IMR-90 (cell line): ENCODE measurements around the gene TMEM245. TPM values are rescaled to one million over a fixed set of nuclear protein-coding genes. Genes with fewer than 3 reads are reported as not detected.

Experiments used
- ATAC-seq: fragments of 200-7000 bp; cut with Tn5 transposase; 2 replicates; pipeline ENCODE4 v1.9.1; 2020; ENCODE audit warnings: low read depth, mild to moderate bottlenecking, moderate library complexity
- BruUV-seq: library from RNA; stranded (reverse); fragments of 400-500 nt; replicated peaks from 2 replicates; lab custom pipeline; 2021; lab: Mats Ljungman, UMichigan
- CTCF ChIA-PET: fragments of 300-600 bp; formaldehyde crosslinking; extraction: SDS; loops from one replicate; lab custom pipeline; 2021; ENCODE audit warnings: antibody characterized with exemption; lab: Yijun Ruan, JAX
- POLR2A ChIA-PET: fragments of 300-600 bp; sonication (Branson Sonifier 250); formaldehyde crosslinking; loops from one replicate; lab custom pipeline; 2022; ENCODE audit warnings: antibody characterized with exemption; ENCODE audit not compliant: unreplicated experiment; lab: Charles Lee
- DNase-seq: peaks from one replicate; pipeline ENCODE4 v3.0.0; 2013
- H2AFZ ChIP-seq: replicated peaks from 2 replicates; pipeline ENCODE3; 2013; ENCODE audit warnings: low read length, mild to moderate bottlenecking; ENCODE audit not compliant: poor library complexity
- H2AK5ac ChIP-seq: 2 replicates; pipeline ENCODE4 v1.6.1; 2013; ENCODE audit warnings: low read depth, low read length, inconsistent platforms
- H2AK9ac ChIP-seq: replicated peaks from 2 replicates; pipeline ENCODE3; 2013; ENCODE audit warnings: mild to moderate bottlenecking, low read depth, low read length, moderate library complexity; ENCODE audit not compliant: poor library complexity
- H2BK120ac ChIP-seq: 2 replicates; pipeline ENCODE4 v1.6.1; 2013; ENCODE audit warnings: low read depth, low read length, inconsistent platforms
- H2BK15ac ChIP-seq: 3 replicates; pipeline ENCODE4 v1.6.1; 2013; ENCODE audit warnings: low read depth, low read length, inconsistent platforms
- H2BK20ac ChIP-seq: 2 replicates; pipeline ENCODE4 v1.6.1; 2013; ENCODE audit warnings: low read depth, mild to moderate bottlenecking, inconsistent platforms, low read length, moderate library complexity
- H2BK5ac ChIP-seq: 2 replicates; pipeline ENCODE4 v1.6.1; 2013; ENCODE audit warnings: mild to moderate bottlenecking, low read depth, low read length, inconsistent platforms; ENCODE audit not compliant: poor library complexity, severe bottlenecking
- H3K14ac ChIP-seq: replicated peaks from 2 replicates; pipeline ENCODE4 v1.6.1; 2013; ENCODE audit warnings: low read depth, low read length, inconsistent platforms
- H3K18ac ChIP-seq: 2 replicates; pipeline ENCODE4 v1.6.1; 2013; ENCODE audit warnings: low read depth, low read length, control low read depth
- H3K23ac ChIP-seq: 2 replicates; pipeline ENCODE4 v1.6.1; 2013; ENCODE audit warnings: low read depth, low read length, inconsistent platforms
- H3K27ac ChIP-seq: 2 replicates; pipeline ENCODE4 v1.5.1; 2013; ENCODE audit warnings: mild to moderate bottlenecking, control low read depth, low read length; ENCODE audit not compliant: insufficient read depth
- H3K27me3 ChIP-seq: 2 replicates; pipeline ENCODE4 v1.6.1; 2013; ENCODE audit warnings: low read length; ENCODE audit not compliant: control insufficient read depth, insufficient read depth
- H3K36me3 ChIP-seq: 2 replicates; pipeline ENCODE4 v1.6.1; 2013; ENCODE audit warnings: low read length, mixed read lengths; ENCODE audit not compliant: control insufficient read depth, insufficient read depth
- H3K4ac ChIP-seq: 2 replicates; pipeline ENCODE4 v1.6.1; 2013; ENCODE audit warnings: low read depth, low read length, inconsistent platforms
- H3K4me1 ChIP-seq: 2 replicates; pipeline ENCODE4 v1.6.1; 2013; ENCODE audit warnings: low read length, mixed read lengths; ENCODE audit not compliant: control insufficient read depth, insufficient read depth
- H3K4me2 ChIP-seq: 2 replicates; pipeline ENCODE4 v1.6.1; 2013; ENCODE audit warnings: low read depth, mild to moderate bottlenecking, control low read depth, low read length, moderate library complexity
- H3K4me3 ChIP-seq: 2 replicates; pipeline ENCODE4 v1.5.1; 2013; ENCODE audit warnings: low read depth, mild to moderate bottlenecking, control low read depth, low read length, moderate library complexity; ENCODE audit not compliant: insufficient read depth
- H3K56ac ChIP-seq: 2 replicates; pipeline ENCODE4 v1.6.1; 2013; ENCODE audit warnings: low read length, inconsistent platforms; ENCODE audit not compliant: insufficient read depth; ENCODE audit errors: extremely low read depth
- H3K79me1 ChIP-seq, 2 experiments: 2 replicates each; pipeline ENCODE4 v1.6.1; 2013; ENCODE audit warnings: low read length in 2 of 2, inconsistent platforms in 1 of 2, low read depth in 1 of 2
- H3K9ac ChIP-seq: 2 replicates; pipeline ENCODE4 v1.6.1; 2013; ENCODE audit warnings: low read depth, low read length, control low read depth
- H3K9me1 ChIP-seq: 2 replicates; pipeline ENCODE4 v1.6.1; 2013; ENCODE audit warnings: low read length, inconsistent platforms; ENCODE audit not compliant: insufficient read depth
- H3K9me3 ChIP-seq: 2 replicates; pipeline ENCODE4 v1.6.1; 2013; ENCODE audit warnings: low read length; ENCODE audit not compliant: control insufficient read depth, insufficient read depth
- H4K20me1 ChIP-seq: 2 replicates; pipeline ENCODE4 v1.6.1; 2013; ENCODE audit warnings: low read length, inconsistent platforms; ENCODE audit not compliant: insufficient read depth
- H4K5ac ChIP-seq: 2 replicates; pipeline ENCODE4 v1.6.1; 2013; ENCODE audit warnings: mild to moderate bottlenecking, low read depth, low read length, control low read depth
- H4K8ac ChIP-seq, 2 experiments: 2 replicates each; pipeline ENCODE4 v1.6.1; 2013; ENCODE audit warnings: low read depth in 2 of 2, low read length in 2 of 2, control low read depth in 1 of 2, inconsistent platforms in 1 of 2
- H4K91ac ChIP-seq: 2 replicates; pipeline ENCODE4 v1.6.1; 2013; ENCODE audit warnings: low read depth, low read length, inconsistent platforms; ENCODE audit not compliant: insufficient read depth
- MXI1 ChIP-seq: IDR thresholded peaks from 2 replicates; pipeline ENCODE4 v1.6.1; 2012; ENCODE audit warnings: low read depth, mild to moderate bottlenecking, low read length, moderate library complexity, borderline replicate concordance
- RAD21 ChIP-seq: IDR thresholded peaks from 2 replicates; pipeline ENCODE4 v1.6.1; 2012; ENCODE audit warnings: low read length, improper control_type of control experiment
- WGBS, 2 experiments: methylation state at CpG; one replicate each; pipeline versions ENCODE4 v1.1.5 to v1.1.7; 2013; ENCODE audit warnings: missing lambda C conversion rate in 2 of 2; ENCODE audit not compliant: insufficient read length in 1 of 2; ENCODE audit errors: extremely low coverage in 2 of 2; 5-methylcytosine and 5-hydroxymethylcytosine counted together
- dilution Hi-C: fragments of 300-500 bp; cut with HindIII; formaldehyde crosslinking; loops from one replicate; pipeline ENCODE4 v1.14.3; 2018; ENCODE audit warnings: low sequenced_read_pairs; ENCODE audit not compliant: unreplicated experiment
- in situ Hi-C: fragments of 300-500 bp; cut with MboI; formaldehyde crosslinking; loops from 3 replicates; pipeline ENCODE4 v1.14.3; 2019; ENCODE audit warnings: low sequenced_read_pairs, inconsistent platforms, mixed read lengths
- intact Hi-C: fragments of 100-400 bp; cut with micrococcal nuclease; formaldehyde crosslinking; loops from 2 replicates; pipeline ENCODE4 v1.10.0; 2022
- polyA plus RNA-seq, 3 experiments: library from polyadenylated mRNA; depleted of rRNA; stranded (reverse); fragments of >200 nt; gene quantifications; 2 replicates each; pipeline ENCODE4 v1.2.3, GENCODE V29; 2012; ENCODE audit warnings: low replicate concordance in 1 of 3
- total RNA-seq: library from RNA; depleted of rRNA; stranded (reverse); fragments of >200 nt; gene quantifications from 2 replicates; pipeline ENCODE4 v1.2.3, GENCODE V29; 2012
- TF ChIP-seq, protein P1 (sequence below): fragments of 150-350 bp; IDR thresholded peaks from 2 replicates; pipeline ENCODE4 v1.6.1; 2016; ENCODE audit warnings: low read depth, mild to moderate bottlenecking, low read length, moderate library complexity, borderline replicate concordance
- TF ChIP-seq, protein P2 (sequence below): conservative IDR thresholded peaks from 2 replicates; pipeline ENCODE4 v1.5.1; 2012; ENCODE audit warnings: mild to moderate bottlenecking, low read depth, low read length, improper control_type of control experiment
- TF ChIP-seq, protein P3 (sequence below): fragments of 150-350 bp; IDR thresholded peaks from 2 replicates; pipeline ENCODE4 v1.6.1; 2017; ENCODE audit warnings: mild to moderate bottlenecking, antibody characterized with exemption, low read length, low read depth

Gene TMEM245
- total and polyA plus RNA-seq, 2 of the 4 experiments (the other 2 are of a cell fraction), result 24.8 to 57.9 TPM

DNA sequence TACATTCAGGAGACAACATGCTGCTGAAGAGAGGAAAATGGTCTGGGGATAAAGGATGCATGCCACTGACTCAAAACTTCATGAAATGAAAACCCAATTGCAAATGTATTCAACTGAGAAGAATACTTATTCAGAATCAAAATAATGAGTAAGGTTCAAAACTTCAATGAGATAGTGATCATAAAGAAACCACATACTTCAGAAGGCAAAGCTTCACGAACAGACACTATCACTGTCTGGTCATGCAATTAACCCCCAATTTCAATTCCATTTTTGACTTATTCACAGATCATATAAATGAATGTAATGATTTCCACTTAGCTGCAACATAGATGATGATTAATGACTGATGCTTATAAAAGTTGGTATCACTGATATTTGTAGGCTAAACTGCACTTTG lies 73.4 kb downstream of the TMEM245 start:
- no peak overlapping the region for H3K18ac ChIP-seq
- no peak overlapping the region for H4K91ac ChIP-seq
- H2AK9ac ChIP-seq, result no peak overlapping the region
- no peak overlapping the region for H2BK5ac ChIP-seq
- dilution Hi-C loops, result no loop called here
- no peak overlapping the region for H4K5ac ChIP-seq
- ATAC-seq, result no peak
- no peak overlapping the region for H3K14ac ChIP-seq
- H3K23ac ChIP-seq, result no peak overlapping the region
- intact Hi-C loops, result no loop called here
- H3K27ac ChIP-seq, result no peak overlapping the region
- no peak overlapping the region for H3K4me3 ChIP-seq
- H2BK120ac ChIP-seq, result no peak overlapping the region
- no peak overlapping the region for H3K4ac ChIP-seq
- H2BK20ac ChIP-seq, result no peak overlapping the region
- H3K36me3 ChIP-seq, result peaks cover 29% of the 10 kb centered on the region
- DNase-seq, result no peak
- H3K56ac ChIP-seq, result no peak overlapping the region
- H2BK15ac ChIP-seq, result no peak overlapping the region
- peaks cover 3 to 6% of the 10 kb centered on the region in 2 experiments; a peak in 2 of 4 replicates for H3K79me1 ChIP-seq
- BruUV-seq, result no TSS peak
- POLR2A ChIA-PET, result no interaction called here
- no peak for TF ChIP-seq RAD21
- TF ChIP-seq, protein P1, sequence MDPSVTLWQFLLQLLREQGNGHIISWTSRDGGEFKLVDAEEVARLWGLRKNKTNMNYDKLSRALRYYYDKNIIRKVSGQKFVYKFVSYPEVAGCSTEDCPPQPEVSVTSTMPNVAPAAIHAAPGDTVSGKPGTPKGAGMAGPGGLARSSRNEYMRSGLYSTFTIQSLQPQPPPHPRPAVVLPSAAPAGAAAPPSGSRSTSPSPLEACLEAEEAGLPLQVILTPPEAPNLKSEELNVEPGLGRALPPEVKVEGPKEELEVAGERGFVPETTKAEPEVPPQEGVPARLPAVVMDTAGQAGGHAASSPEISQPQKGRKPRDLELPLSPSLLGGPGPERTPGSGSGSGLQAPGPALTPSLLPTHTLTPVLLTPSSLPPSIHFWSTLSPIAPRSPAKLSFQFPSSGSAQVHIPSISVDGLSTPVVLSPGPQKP, result no peak
- TF ChIP-seq, protein P2, sequence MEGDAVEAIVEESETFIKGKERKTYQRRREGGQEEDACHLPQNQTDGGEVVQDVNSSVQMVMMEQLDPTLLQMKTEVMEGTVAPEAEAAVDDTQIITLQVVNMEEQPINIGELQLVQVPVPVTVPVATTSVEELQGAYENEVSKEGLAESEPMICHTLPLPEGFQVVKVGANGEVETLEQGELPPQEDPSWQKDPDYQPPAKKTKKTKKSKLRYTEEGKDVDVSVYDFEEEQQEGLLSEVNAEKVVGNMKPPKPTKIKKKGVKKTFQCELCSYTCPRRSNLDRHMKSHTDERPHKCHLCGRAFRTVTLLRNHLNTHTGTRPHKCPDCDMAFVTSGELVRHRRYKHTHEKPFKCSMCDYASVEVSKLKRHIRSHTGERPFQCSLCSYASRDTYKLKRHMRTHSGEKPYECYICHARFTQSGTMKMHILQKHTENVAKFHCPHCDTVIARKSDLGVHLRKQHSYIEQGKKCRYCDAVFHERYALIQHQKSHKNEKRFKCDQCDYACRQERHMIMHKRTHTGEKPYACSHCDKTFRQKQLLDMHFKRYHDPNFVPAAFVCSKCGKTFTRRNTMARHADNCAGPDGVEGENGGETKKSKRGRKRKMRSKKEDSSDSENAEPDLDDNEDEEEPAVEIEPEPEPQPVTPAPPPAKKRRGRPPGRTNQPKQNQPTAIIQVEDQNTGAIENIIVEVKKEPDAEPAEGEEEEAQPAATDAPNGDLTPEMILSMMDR, result no peak
- TF ChIP-seq, protein P3, sequence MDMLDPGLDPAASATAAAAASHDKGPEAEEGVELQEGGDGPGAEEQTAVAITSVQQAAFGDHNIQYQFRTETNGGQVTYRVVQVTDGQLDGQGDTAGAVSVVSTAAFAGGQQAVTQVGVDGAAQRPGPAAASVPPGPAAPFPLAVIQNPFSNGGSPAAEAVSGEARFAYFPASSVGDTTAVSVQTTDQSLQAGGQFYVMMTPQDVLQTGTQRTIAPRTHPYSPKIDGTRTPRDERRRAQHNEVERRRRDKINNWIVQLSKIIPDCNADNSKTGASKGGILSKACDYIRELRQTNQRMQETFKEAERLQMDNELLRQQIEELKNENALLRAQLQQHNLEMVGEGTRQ, result no peak
- TF ChIP-seq MXI1, result no peak
- H4K8ac ChIP-seq, result no peak overlapping the region
- CTCF ChIA-PET, result no interaction called here
- no peaks in the 10 kb centered on the region for H3K9me1 ChIP-seq
- no peak overlapping the region for H3K9ac ChIP-seq
- no CpG with 5 or more reads among the region's 1 CpG for WGBS, 2 experiments
- in situ Hi-C loops, result no loop called here
- H4K20me1 ChIP-seq, result no peaks in the 10 kb centered on the region
- peaks cover 3% of the 10 kb centered on the region; the same call in 1 of the 2 replicates for H3K9me3 ChIP-seq
- H3K4me1 ChIP-seq, result no peaks in the 10 kb centered on the region
- no peak overlapping the region for H2AK5ac ChIP-seq
- H3K27me3 ChIP-seq, result no peaks in the 10 kb centered on the region
- H2AFZ ChIP-seq, result no peak overlapping the region
- no peak overlapping the region for H3K4me2 ChIP-seq
